Left lung (tissue), 10 donors: Measurements from ENCODE around the gene FAM171A1. TPM values are rescaled to one million over a fixed set of nuclear protein-coding genes. Genes with fewer than 3 reads are reported as not detected.

Source experiments
- ATAC-seq: fragments of 200-7000 bp; cut with Tn5 transposase; one replicate; pipeline ENCODE4 v1.9.1; 2020; ENCODE audit warnings: moderate library complexity
- DNase-seq, 4 donors: peaks; one replicate each; pipeline ENCODE4 v3.0.0-alpha.2; 2013 to 2020
- H3K27ac ChIP-seq, 2 donors: fragments of 200-600 bp; sonication (generic) in 1 of 2; one replicate each; pipeline versions ENCODE4 v1.5.0 to v1.8.0; 2020 to 2021
- H3K27me3 ChIP-seq, 2 donors: fragments of 200-600 bp; sonication (generic) in 1 of 2; one replicate each; pipeline versions ENCODE4 v1.5.0 to v1.8.0; 2020 to 2021
- H3K36me3 ChIP-seq, 2 donors: fragments of 200-600 bp; sonication (generic) in 1 of 2; one replicate each; pipeline versions ENCODE4 v1.5.0 to v1.8.0; 2020 to 2021
- H3K4me1 ChIP-seq, 2 donors: fragments of 200-600 bp; one replicate each; pipeline ENCODE4 v1.8.0; 2021
- H3K4me3 ChIP-seq, 2 donors: fragments of 200-600 bp; sonication (generic) in 1 of 2; one replicate each; pipeline versions ENCODE4 v1.5.0 to v1.8.0; 2020 to 2021; ENCODE audit warnings: mild to moderate bottlenecking in 1 of 2
- H3K9me3 ChIP-seq, 2 donors: fragments of 200-600 bp; sonication (generic) in 1 of 2; one replicate each; pipeline versions ENCODE4 v1.5.0 to v1.8.0; 2020 to 2021
- CTCF ChIP-seq, 2 donors: fragments of 200-600 bp; sonication (generic) in 1 of 2; IDR thresholded peaks; one replicate each; pipeline versions ENCODE4 v1.5.0 to v1.8.0; 2021; ENCODE audit warnings: antibody characterized with exemption in 2 of 2
- intact Hi-C, 2 donors: fragments of 100-400 bp; cut with DNase I; formaldehyde crosslinking; loops; one replicate each; pipeline versions ENCODE4 v1.11.2 to v1.14.2; 2022
- polyA plus RNA-seq, 6 donors: library from polyadenylated mRNA; unstranded; fragments of 120-200 nt; gene quantifications; one replicate each; pipeline ENCODE4 v1.2.1, GENCODE V29; 2013; ENCODE audit not compliant: insufficient read length in 6 of 6
- total RNA-seq, 2 donors: library from RNA; stranded (reverse); fragmentation: NEBNext Ultra II Directional; extraction: Animal tissue kit (Norgen Biotek cat#: 25700); gene quantifications; one replicate each; pipeline ENCODE4 v1.2.1, GENCODE V29; 2021
- donor health status: DM: no; HTN: yes; CAD: no.
- donor health status: DM: no; HTN: no; CAD: no.

Gene FAM171A1
- total and polyA plus RNA-seq, 8 donors, result 13.2 to 77.7 (median 65.1) TPM

DNA sequence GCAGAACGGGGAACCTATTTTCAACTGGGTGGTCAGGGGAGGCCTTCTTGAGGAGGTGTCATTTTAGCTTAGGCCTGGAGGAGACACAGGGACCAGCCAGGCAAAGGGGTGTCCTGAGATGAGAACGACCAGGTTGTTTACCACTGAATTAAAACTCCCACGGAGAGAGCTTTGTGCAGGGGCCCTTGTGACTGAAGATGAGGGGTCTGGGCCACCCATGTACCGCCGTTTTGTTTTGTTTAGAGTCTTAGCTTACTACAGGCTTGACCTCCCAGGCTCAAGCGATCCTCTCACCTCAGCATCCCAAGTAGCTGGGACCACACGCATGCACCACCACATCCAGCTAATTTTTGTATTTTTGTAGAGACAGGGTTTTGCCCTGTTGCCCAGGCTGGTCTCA, 80.4 kb downstream of the FAM171A1 start:
- intact Hi-C loops, result no loop called here
- ATAC-seq (no peak), DNase-seq (no peak)
- Histone ChIP-seq H3K27me3 (no peaks in the 10 kb centered on the region), H3K4me1 (peaks cover 0 to 3% of the 10 kb centered on the region in 2 donors), H3K9me3 (no peaks in the 10 kb centered on the region), H3K27ac (no peak overlapping the region), H3K4me3 (no peak overlapping the region), H3K36me3 (no peaks in the 10 kb centered on the region)
- TF ChIP-seq CTCF (IDR thresholded peaks at IDR 0.05), result no peak

DNA sequence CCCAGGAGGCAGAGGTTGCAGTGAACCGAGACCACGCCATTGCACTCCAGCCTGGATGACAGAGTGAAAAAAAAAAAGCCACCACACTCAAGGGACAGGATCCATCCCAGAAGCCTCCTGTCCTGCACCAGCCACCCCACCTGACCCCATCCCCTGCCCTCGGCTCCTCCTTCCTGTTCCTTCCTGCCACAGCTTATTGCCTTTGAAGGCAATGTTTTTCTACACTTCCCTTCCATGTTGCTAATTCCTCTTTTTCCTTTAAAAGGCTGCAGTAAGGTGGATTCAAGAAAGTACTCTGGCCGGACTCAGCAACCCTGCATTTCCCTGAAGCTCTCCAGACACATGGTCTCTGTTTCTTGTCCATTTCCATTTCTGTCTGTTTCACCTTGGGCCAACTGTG, 80.9 kb downstream of the FAM171A1 start:
- intact Hi-C loops, result no loop called here
- H3K4me3 ChIP-seq, result no peak overlapping the region
- H3K36me3 ChIP-seq, result no peaks in the 10 kb centered on the region
- H3K9me3 ChIP-seq, result no peaks in the 10 kb centered on the region
- H3K27me3 ChIP-seq, result no peaks in the 10 kb centered on the region
- no peak overlapping the region for H3K27ac ChIP-seq
- TF ChIP-seq CTCF (IDR thresholded peaks at IDR 0.05), result no peak
- H3K4me1 ChIP-seq, result peaks cover 0 to under 1% of the 10 kb centered on the region in 2 donors
- no peak for DNase-seq
- no peak for ATAC-seq

DNA sequence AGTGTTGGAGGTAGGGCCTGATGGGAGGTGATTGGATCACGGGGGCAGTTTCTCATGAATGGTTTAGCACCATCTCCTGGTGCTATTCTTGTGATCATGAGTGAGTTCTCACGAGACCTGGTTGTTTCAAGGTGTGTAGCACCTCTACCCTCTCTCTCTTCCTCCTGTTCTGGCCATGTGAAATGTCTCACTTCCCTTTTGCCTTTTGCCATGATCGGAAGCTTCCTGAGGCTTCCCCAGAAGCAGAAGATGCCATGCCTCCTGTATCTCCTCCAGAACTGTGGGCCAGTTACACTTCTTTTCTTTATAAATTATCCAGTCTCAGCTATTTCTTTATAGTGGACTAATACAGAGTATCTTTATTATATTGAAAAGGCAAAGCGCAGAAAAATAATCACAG, 90.1 kb downstream of the FAM171A1 start:
- no peak for ATAC-seq

DNA sequence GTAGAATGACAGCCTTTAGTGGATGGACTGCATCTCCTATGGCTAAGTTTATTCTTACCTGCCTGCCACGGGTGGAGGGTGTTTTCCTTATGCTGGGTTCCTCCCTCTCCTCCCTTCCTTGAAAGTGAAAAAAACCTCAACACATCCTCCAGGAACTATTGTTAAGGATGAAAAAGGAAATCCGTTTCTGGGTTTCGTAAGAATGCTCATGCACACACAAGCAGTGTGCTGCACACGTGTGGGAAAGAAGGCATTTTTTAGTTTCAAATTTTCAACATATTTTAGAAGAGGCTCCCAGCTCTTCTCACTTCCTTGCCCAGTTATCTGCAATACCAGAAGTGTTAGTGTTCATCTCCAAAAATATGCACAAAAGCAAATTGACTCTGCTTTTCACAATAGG, 90.6 kb downstream of the FAM171A1 start:
- ATAC-seq (no peak), DNase-seq (no peak)
- intact Hi-C loops, result no loop called here
- Histone ChIP-seq H3K9me3 (no peaks in the 10 kb centered on the region), H3K36me3 (no peaks in the 10 kb centered on the region), H3K4me3 (no peak overlapping the region), H3K27me3 (no peaks in the 10 kb centered on the region), H3K27ac (no peak overlapping the region), H3K4me1 (no peaks in the 10 kb centered on the region)
- no peak for TF ChIP-seq CTCF (IDR thresholded peaks at IDR 0.05)

More for the DNA sequence above, 90.1 kb downstream of the FAM171A1 start:
- no peak overlapping the region for H3K27ac ChIP-seq
- H3K9me3 ChIP-seq, result no peaks in the 10 kb centered on the region
- H3K36me3 ChIP-seq, result no peaks in the 10 kb centered on the region
- no peaks in the 10 kb centered on the region for H3K4me1 ChIP-seq
- intact Hi-C loops, result no loop called here
- H3K4me3 ChIP-seq, result no peak overlapping the region
- TF ChIP-seq CTCF (IDR thresholded peaks at IDR 0.05), result no peak
- no peaks in the 10 kb centered on the region for H3K27me3 ChIP-seq
- DNase-seq, result no peak

DNA sequence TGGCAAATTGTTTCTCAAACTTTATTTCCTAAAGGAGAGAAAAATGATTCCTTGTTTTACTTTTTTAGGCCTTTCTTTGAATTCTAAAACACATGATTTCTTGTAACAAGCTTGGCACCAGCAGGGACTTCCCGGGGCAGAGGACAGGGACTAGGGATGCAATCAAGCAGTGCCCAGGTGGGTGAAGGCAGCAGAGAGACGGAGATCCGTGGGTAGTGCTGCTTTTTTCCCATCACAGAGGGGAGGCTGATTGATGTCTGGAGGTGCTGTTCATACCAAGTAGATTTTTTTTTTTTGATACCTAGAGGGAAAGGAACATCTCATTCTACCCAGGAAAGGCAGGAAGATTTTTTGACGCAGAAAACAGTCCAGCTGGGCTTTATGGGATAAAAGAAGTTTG, 91.9 kb downstream of the FAM171A1 start:
- Histone ChIP-seq H3K27me3 (no peaks in the 10 kb centered on the region), H3K4me3 (no peak overlapping the region), H3K9me3 (no peaks in the 10 kb centered on the region), H3K27ac (no peak overlapping the region), H3K36me3 (no peaks in the 10 kb centered on the region), H3K4me1 (no peaks in the 10 kb centered on the region)
- TF ChIP-seq CTCF (IDR thresholded peaks at IDR 0.05), result no peak
- ATAC-seq (no peak), DNase-seq (no peak)
- intact Hi-C loops, result no loop called here
